ENCODE results near the gene MALSU1. TPM values are rescaled to one million over a fixed set of nuclear protein-coding genes. Genes with fewer than 3 reads are reported as not detected.

Gene MALSU1
- total RNA-seq, 4 donors from 2014 or later, result 76.1 to 211 (median 95.7) TPM

- TF ChIP-seq CTCF (IDR thresholded peaks at IDR 0.05) (no peak), POLR2A (IDR thresholded peaks at IDR 0.05) (no peak)
- Histone ChIP-seq H3K27me3 (no peaks in the 10 kb centered on the region), H3K4me1 (peaks cover 70 to 89% of the 10 kb centered on the region in 2 donors), H3K4me3 (replicated peaks in 1 of 3) (no peak overlapping the region), H3K9me3 (no peaks in the 10 kb centered on the region), H3K36me3 (no peaks in the 10 kb centered on the region), H3K27ac (peak overlapping the region; percentile 65 to 84 (median 79))
- WGBS, 2 donors, result 25 to 36% methylated on average over 2 of the region's 2 CpGs
- intact Hi-C loops (cut with DNase I), result no loop called here
- DNase-seq, result no peak
Observed at GRCh38 chr7:23338439-23338838, 39.3 kb downstream of the MALSU1 start.

- 26 to 31% methylated on average over 2 of the region's 2 CpGs for WGBS, 2 donors
- H3K9me3 ChIP-seq, result no peaks in the 10 kb centered on the region
Observed at GRCh38 chr7:23338863-23339262, 39.7 kb downstream of the MALSU1 start.

GRCh38 chr7:23341846-23342598 is 42.9 kb downstream of the MALSU1 start:
- no peak for TF ChIP-seq POLR2A (IDR thresholded peaks at IDR 0.05)
- TF ChIP-seq CTCF (IDR thresholded peaks at IDR 0.05), result no peak
- Histone ChIP-seq H3K27me3 (no peaks in the 10 kb centered on the region), H3K9me3 (no peaks in the 10 kb centered on the region), H3K4me1 (peaks cover 64 to 75% of the 10 kb centered on the region in 2 donors), H3K36me3 (no peaks in the 10 kb centered on the region), H3K4me3 (replicated peaks in 1 of 3) (no peak overlapping the region), H3K27ac (peak overlapping the region; percentile 52 to 74 (median 63))
- DNase-seq, result no peak
- WGBS, 2 donors, result 77 to 83% methylated on average over 7 of the region's 7 CpGs
- intact Hi-C loops (cut with DNase I), result no loop called here

More at GRCh38 chr7:23338863-23339262, 39.7 kb downstream of the MALSU1 start:
- no peaks in the 10 kb centered on the region for H3K27me3 ChIP-seq
- no peaks in the 10 kb centered on the region for H3K36me3 ChIP-seq
- intact Hi-C loops (cut with DNase I), result no loop called here
- DNase-seq, result peak; percentile 17 to 42
- peak overlapping the region; percentile 65 to 84 (median 79) for H3K27ac ChIP-seq
- peaks cover 70 to 89% of the 10 kb centered on the region in 2 donors for H3K4me1 ChIP-seq
- TF ChIP-seq CTCF (IDR thresholded peaks at IDR 0.05) (no peak), POLR2A (IDR thresholded peaks at IDR 0.05) (no peak)
- H3K4me3 ChIP-seq (replicated peaks in 1 of 3), result no peak overlapping the region

- H3K27me3 ChIP-seq, result no peaks in the 10 kb centered on the region
- no peak overlapping the region for H3K4me3 ChIP-seq (replicated peaks in 1 of 3)
- DNase-seq, result no peak
- peak overlapping the region in 2 of 3 donors; percentile 63 to 74 for H3K27ac ChIP-seq
- H3K36me3 ChIP-seq, result no peaks in the 10 kb centered on the region
- intact Hi-C loops (cut with DNase I), result no loop called here
- peaks cover 60 to 74% of the 10 kb centered on the region in 2 donors for H3K4me1 ChIP-seq
- H3K9me3 ChIP-seq, result no peaks in the 10 kb centered on the region
- TF ChIP-seq CTCF (IDR thresholded peaks at IDR 0.05) (no peak), POLR2A (IDR thresholded peaks at IDR 0.05) (no peak)
Observed at GRCh38 chr7:23343102-23343501, 44.0 kb downstream of the MALSU1 start.

DNA sequence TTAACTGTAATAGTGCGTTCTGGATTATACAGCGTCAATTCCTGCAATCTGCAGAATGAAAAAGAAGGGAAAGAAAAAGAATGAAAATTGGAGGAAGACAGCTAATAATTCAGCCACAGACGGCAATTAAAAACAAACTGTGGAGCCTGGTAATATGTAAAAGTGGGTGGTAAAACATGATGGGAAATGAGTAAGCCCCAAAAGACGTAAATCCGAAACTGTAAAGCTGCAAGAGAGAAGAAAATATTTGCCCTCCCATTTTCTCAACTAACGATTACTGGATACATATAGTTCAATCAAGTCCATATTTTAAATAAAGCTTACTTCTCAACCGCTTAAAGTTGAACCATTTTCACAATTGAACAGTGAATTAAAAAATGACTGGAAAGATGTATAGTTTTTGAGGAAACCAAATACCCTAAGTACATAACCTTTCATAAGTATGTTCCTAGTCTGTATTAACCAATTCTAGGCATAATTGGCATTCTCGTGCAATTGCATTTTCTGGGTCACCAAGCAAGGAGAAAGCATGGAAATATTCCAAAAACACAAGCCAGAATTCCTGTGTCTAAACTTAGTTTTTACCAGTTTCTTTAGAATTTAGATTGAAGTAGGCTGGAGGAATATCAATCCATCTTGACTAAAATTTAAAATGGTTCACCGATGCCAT is 44.8 kb downstream of the MALSU1 start:
- Histone ChIP-seq H3K4me3 (replicated peaks in 1 of 3) (no peak overlapping the region), H3K27me3 (no peaks in the 10 kb centered on the region), H3K36me3 (no peaks in the 10 kb centered on the region), H3K4me1 (peaks cover 56 to 68% of the 10 kb centered on the region in 2 donors), H3K27ac (peak overlapping the region in 2 of 3 donors; percentile 63 to 74), H3K9me3 (no peaks in the 10 kb centered on the region)
- TF ChIP-seq CTCF (IDR thresholded peaks at IDR 0.05) (no peak), POLR2A (IDR thresholded peaks at IDR 0.05) (no peak)
- intact Hi-C loops (cut with DNase I), result no loop called here
- no peak for DNase-seq
- WGBS, 2 donors, result 84 to 85% methylated on average over 9 of the region's 9 CpGs

Data from thyroid gland (tissue), 4 donors.